Measurements from ENCODE around the gene FOXB2.

Gene FOXB2

GRCh38 chr9:77063645-77064285 is 44.3 kb downstream of the FOXB2 start:
- DNase-seq (ENCODE audit: low read depth in 4 of 4, low spot score in 1 of 4), result no peak

- DNase-seq (ENCODE audit: low read depth in 4 of 4, low spot score in 1 of 4), result no peak
These were observed 46.9 kb downstream of the FOXB2 start for GRCh38 chr9:77066388-77066787.

Measured in stimulated activated CD4-positive, alpha-beta T cell treated with anti-CD3 and anti-CD28 coated beads, Interleukin-1b, Interleukin-23, amount 100 ng/mL, for 24 hours (primary cell).